GM12878 (cell line): ENCODE results near the gene FUT8. TPM values are rescaled to one million over a fixed set of nuclear protein-coding genes. Genes with fewer than 3 reads are reported as not detected.

Experiments used
- ATAC-seq: fragments of 200-7000 bp; cut with Tn5 transposase; 3 replicates; pipeline ENCODE4 v1.9.1; 2020; ENCODE audit warnings: mild to moderate bottlenecking, moderate library complexity
- BruUV-seq: library from RNA; stranded (reverse); fragments of 400-500 nt; replicated peaks from 2 replicates; lab custom pipeline; 2021; lab: Mats Ljungman, UMichigan
- CTCF ChIA-PET: fragments of 300-600 bp; sonication (Branson Sonifier 250); formaldehyde crosslinking; extraction: SDS; loops from one replicate; lab custom pipeline; 2021; ENCODE audit warnings: inconsistent platforms; lab: Yijun Ruan, JAX
- POLR2A ChIA-PET: fragments of 350-600 bp; formaldehyde crosslinking; extraction: SDS; loops from one replicate; lab custom pipeline; 2021; ENCODE audit warnings: inconsistent platforms; lab: Charles Lee
- RAD21 ChIA-PET: fragments of 300-600 bp; sonication (Branson Sonifier 250); formaldehyde crosslinking; loops from one replicate; lab custom pipeline; 2023; ENCODE audit warnings: antibody characterized with exemption; ENCODE audit not compliant: unreplicated experiment; lab: Charles Lee
- SMC1A ChIA-PET: fragments of 300-600 bp; sonication (Branson Sonifier 250); formaldehyde crosslinking; loops from one replicate; lab custom pipeline; 2023; ENCODE audit not compliant: unreplicated experiment, uncharacterized antibody; lab: Charles Lee
- DNase-seq: peaks from one replicate; pipeline ENCODE4 v3.0.0-alpha.2; 2011; ENCODE audit warnings: low read depth, low spot score
- FAIRE-seq: peaks from 3 replicates; lab custom pipeline; 2011; peaks lifted over from hg19 to GRCh38; lab: Jason Lieb, UNC
- H2AFZ ChIP-seq: 2 replicates; pipeline ENCODE4 v1.6.0; 2011; ENCODE audit warnings: low read depth, low read length, control low read depth; ENCODE audit not compliant: control insufficient read depth
- H3K27ac ChIP-seq: 2 replicates; pipeline ENCODE4 v1.5.1; 2011; ENCODE audit warnings: control low read depth; ENCODE audit not compliant: control insufficient read depth, insufficient read depth
- H3K27me3 ChIP-seq, 2 experiments: replicated peaks in 1 of 2; 2 replicates each; pipeline versions ENCODE4 v1.6.0 to v1.6.1; 2011; ENCODE audit warnings: low read length in 1 of 2; ENCODE audit not compliant: control insufficient read depth in 2 of 2, insufficient read depth in 2 of 2
- H3K36me3 ChIP-seq, 2 experiments: 2 replicates each; pipeline ENCODE4 v1.5.1; 2011; ENCODE audit warnings: low read length in 1 of 2; ENCODE audit not compliant: control insufficient read depth in 2 of 2, insufficient read depth in 2 of 2
- H3K4me1 ChIP-seq: 2 replicates; pipeline ENCODE4 v1.6.1; 2011; ENCODE audit warnings: mild to moderate bottlenecking, low read length, moderate library complexity, mixed read lengths; ENCODE audit not compliant: control insufficient read depth, insufficient read depth
- H3K4me2 ChIP-seq: 2 replicates; pipeline ENCODE4 v1.6.0; 2011; ENCODE audit warnings: control low read depth; ENCODE audit not compliant: control insufficient read depth, insufficient read depth
- H3K4me3 ChIP-seq: fragments of 200-600 bp; sonication (generic); 2 replicates; pipeline ENCODE4 v1.5.1; 2016
- H3K79me2 ChIP-seq: 2 replicates; pipeline ENCODE4 v1.6.0; 2011; ENCODE audit warnings: low read length; ENCODE audit not compliant: control insufficient read depth, insufficient read depth
- H3K9ac ChIP-seq: 2 replicates; pipeline ENCODE4 v1.8.0; 2011; ENCODE audit warnings: low read length, control low read depth, mixed read lengths; ENCODE audit not compliant: control insufficient read depth, insufficient read depth
- H3K9me3 ChIP-seq: replicated peaks from 3 replicates; pipeline ENCODE4 v1.5.1; 2011; ENCODE audit warnings: mild to moderate bottlenecking, low read length; ENCODE audit not compliant: control insufficient read depth, insufficient read depth
- H4K20me1 ChIP-seq: 2 replicates; pipeline ENCODE4 v1.6.0; 2011; ENCODE audit not compliant: control insufficient read depth, insufficient read depth
- CBFB ChIP-seq: IDR thresholded peaks from 2 replicates; pipeline ENCODE4 v1.6.1; 2016; ENCODE audit warnings: antibody characterized with exemption, low read depth
- EED ChIP-seq: sonication (generic); IDR thresholded peaks from 2 replicates; pipeline ENCODE4 v1.6.1; 2016; ENCODE audit warnings: antibody characterized with exemption, low read depth
- IRF4 ChIP-seq: IDR thresholded peaks from 2 replicates; pipeline ENCODE4 v1.6.1; 2011; ENCODE audit warnings: low read depth, low read length
- KAT2A ChIP-seq: conservative IDR thresholded peaks from 2 replicates; pipeline ENCODE4 v1.6.1; 2011; ENCODE audit warnings: low read depth, low read length; ENCODE audit not compliant: control insufficient read depth
- KDM1A ChIP-seq: fragments of 200-600 bp; sonication (generic); IDR thresholded peaks from 2 replicates; pipeline ENCODE4 v1.6.1; 2016; ENCODE audit warnings: borderline replicate concordance
- MTA3 ChIP-seq: IDR thresholded peaks from 2 replicates; pipeline ENCODE4 v1.6.1; 2012; ENCODE audit warnings: low read length, inconsistent platforms, borderline replicate concordance
- NFYA ChIP-seq: IDR thresholded peaks from 2 replicates; pipeline ENCODE4 v1.6.1; 2011; ENCODE audit warnings: low read depth, mild to moderate bottlenecking, low read length, improper control_type of control experiment, borderline replicate concordance
- NFYB ChIP-seq: IDR thresholded peaks from 2 replicates; pipeline ENCODE4 v1.6.1; 2011; ENCODE audit warnings: low read depth, mild to moderate bottlenecking, low read length, improper control_type of control experiment, moderate library complexity; ENCODE audit not compliant: insufficient read depth
- PAX5 ChIP-seq: IDR thresholded peaks from 2 replicates; pipeline ENCODE4 v1.6.1; 2011; ENCODE audit warnings: low read depth, low read length, borderline replicate concordance
- POLR2A ChIP-seq: IDR thresholded peaks from 2 replicates; pipeline ENCODE4 v1.6.1; 2011; ENCODE audit warnings: low read depth, mild to moderate bottlenecking, low read length
- RUNX3 ChIP-seq: IDR thresholded peaks from 2 replicates; pipeline ENCODE4 v1.6.1; 2012; ENCODE audit warnings: low read length, inconsistent platforms
- TCF12 ChIP-seq: IDR thresholded peaks from 2 replicates; pipeline ENCODE4 v1.6.1; 2011; ENCODE audit warnings: low read depth, mild to moderate bottlenecking, low read length
- TCF3 ChIP-seq: IDR thresholded peaks from 2 replicates; pipeline ENCODE4 v1.6.1; 2012; ENCODE audit warnings: low read depth, mild to moderate bottlenecking, low read length, borderline replicate concordance; ENCODE audit not compliant: insufficient read depth
- YY1 ChIP-seq: IDR thresholded peaks from 2 replicates; pipeline ENCODE4 v1.6.1; 2011; ENCODE audit warnings: low read depth, mild to moderate bottlenecking, low read length
- WGBS: methylation state at CpG from one replicate; pipeline ENCODE4 v1.1.6; 2016; ENCODE audit warnings: low lambda C conversion rate; ENCODE audit not compliant: insufficient replicate concordance, insufficient coverage; ENCODE audit errors: missing lambda C conversion rate; 5-methylcytosine and 5-hydroxymethylcytosine counted together
- in situ Hi-C: fragments of 300-500 bp; cut with MboI; formaldehyde crosslinking; loops from 9 replicates; pipeline ENCODE4 v1.14.3; 2018; ENCODE audit warnings: mixed read lengths
- intact Hi-C: fragments of 100-400 bp; cut with micrococcal nuclease; formaldehyde crosslinking; loops from one replicate; pipeline ENCODE4 v1.14.2; 2022; ENCODE audit not compliant: unreplicated experiment
- polyA plus RNA-seq, 11 experiments: library from polyadenylated mRNA; depleted of rRNA in 4 of 11; unstranded in 6 of 11; stranded (reverse) in 5 of 11; fragments of >200 nt; fragmentation: Nextera tagmentation in 4 of 11; fragmentation: Illumina TruSeq in 1 of 11; extraction: Ambion mirVana in 4 of 11; extraction: Trizol in 1 of 11; gene quantifications; 1 replicate in 1 of 11; 2 replicates in 10 of 11; pipeline versions ENCODE4 v1.2.1 to v1.2.3, GENCODE V29; 2011 to 2016; ENCODE audit warnings: inconsistent platforms in 2 of 11, missing spikeins in 2 of 11, low read depth in 1 of 11
- total RNA-seq, 4 experiments: library from RNA; depleted of rRNA in 3 of 4; stranded (reverse); fragments of >200 nt in 3 of 4; fragmentation: Illumina TruSeq in 1 of 4; extraction: Trizol in 1 of 4; gene quantifications; 2 replicates each; pipeline versions ENCODE4 v1.2.1 to v1.2.3, GENCODE V29; 2013 to 2021
- TF ChIP-seq, protein P1 (sequence below): fragments of 450-650 bp; conservative IDR thresholded peaks from 2 replicates; pipeline ENCODE4 v1.6.1; 2017; ENCODE audit warnings: mild to moderate bottlenecking, moderate library complexity
- TF ChIP-seq, protein P2 (sequence below): fragments of 450-650 bp; IDR thresholded peaks from 2 replicates; pipeline ENCODE4 v1.6.1; 2017; ENCODE audit warnings: borderline replicate concordance
- TF ChIP-seq, protein P3 (sequence below): fragments of 450-650 bp; IDR thresholded peaks from 2 replicates; pipeline ENCODE4 v1.6.1; 2016; ENCODE audit warnings: mild to moderate bottlenecking

The FUT8 gene
- total and polyA plus RNA-seq, 10 of the 15 experiments (the other 5 are each of a cell fraction or from before 2014, with no cell fraction given) = 21.3 to 106 (median 66.3) TPM

DNA sequence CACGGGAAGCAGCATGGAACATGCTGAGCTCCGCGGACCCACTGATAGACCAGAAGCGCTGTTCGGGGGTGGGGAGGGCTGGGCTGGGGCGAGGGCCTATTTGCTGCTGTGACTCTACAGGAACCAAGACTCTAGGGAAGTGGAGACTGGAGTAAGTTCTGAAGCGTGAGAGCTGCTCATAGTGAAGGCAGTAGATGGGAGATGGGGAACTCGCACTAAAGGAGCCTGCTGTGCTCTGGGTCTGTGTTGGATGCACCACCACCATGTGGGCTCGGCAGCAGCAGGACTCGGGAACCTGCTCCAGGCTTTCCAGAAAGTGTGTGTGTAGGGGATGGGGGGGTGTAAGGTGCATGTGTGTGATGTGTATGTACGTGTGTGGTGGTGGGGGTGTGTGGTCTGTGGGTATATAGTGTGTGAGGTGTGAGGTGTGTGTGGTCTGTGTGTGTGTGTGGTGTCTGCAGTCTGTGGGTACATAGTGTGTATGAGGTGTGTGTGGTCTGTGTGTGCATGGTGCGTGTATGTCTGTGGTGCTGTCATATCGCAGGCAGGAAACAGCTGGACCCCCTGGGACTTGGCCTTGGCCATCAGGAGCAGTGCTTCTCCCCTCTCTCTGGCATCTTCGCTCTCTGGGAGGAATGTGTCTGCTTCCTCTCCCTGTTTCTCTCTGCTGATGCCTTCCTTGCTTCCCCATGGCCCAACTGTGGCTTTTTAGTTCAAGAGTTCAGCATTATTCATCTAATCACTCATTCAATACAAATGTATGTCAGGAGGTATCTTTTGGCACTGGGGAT, 378.9 kb downstream of the FUT8 start:
- ChIA-PET CTCF (interaction anchor here (1.6 kb wide), 1 partner anchor 33 kb away, joined by 4 read pairs; no protein-coding TSS in a partner anchor), POLR2A (no interaction called here), RAD21 (no interaction called here), SMC1A (interaction anchor here (1.6 kb wide), 1 partner anchor 376 kb away, joined by 8 read pairs; no protein-coding TSS in a partner anchor)
- peak; percentile 37; the same call in 2 of the 3 replicates for ATAC-seq
- H3K79me2 ChIP-seq = no peaks in the 10 kb centered on the region
- peak; percentile 5 for DNase-seq
- H3K4me3 ChIP-seq = no peak overlapping the region
- H3K4me2 ChIP-seq = no peak overlapping the region
- in situ Hi-C loops (no loop called here), intact Hi-C loops (no loop called here)
- H2AFZ ChIP-seq = no peak overlapping the region
- no peaks in the 10 kb centered on the region; the same call in 2 of the 3 replicates for H3K9me3 ChIP-seq
- peak; percentile 96 for FAIRE-seq
- H4K20me1 ChIP-seq = no peaks in the 10 kb centered on the region
- BruUV-seq = no TSS peak
- H3K36me3 ChIP-seq = no peaks in the 10 kb centered on the region
- H3K27me3 ChIP-seq = no peaks in the 10 kb centered on the region
- H3K27ac ChIP-seq = no peak overlapping the region
- H3K4me1 ChIP-seq = no peaks in the 10 kb centered on the region
- 31% methylated on average over 14 of the region's 14 CpGs for WGBS
- H3K9ac ChIP-seq = no peak overlapping the region
- TF ChIP-seq MTA3 = no peak
- peak; percentile 64; the same call in 1 of the 2 replicates for TF ChIP-seq TCF3
- TF ChIP-seq PAX5 = peak; percentile 63; the same call in 1 of the 2 replicates
- TF ChIP-seq, protein P1, sequence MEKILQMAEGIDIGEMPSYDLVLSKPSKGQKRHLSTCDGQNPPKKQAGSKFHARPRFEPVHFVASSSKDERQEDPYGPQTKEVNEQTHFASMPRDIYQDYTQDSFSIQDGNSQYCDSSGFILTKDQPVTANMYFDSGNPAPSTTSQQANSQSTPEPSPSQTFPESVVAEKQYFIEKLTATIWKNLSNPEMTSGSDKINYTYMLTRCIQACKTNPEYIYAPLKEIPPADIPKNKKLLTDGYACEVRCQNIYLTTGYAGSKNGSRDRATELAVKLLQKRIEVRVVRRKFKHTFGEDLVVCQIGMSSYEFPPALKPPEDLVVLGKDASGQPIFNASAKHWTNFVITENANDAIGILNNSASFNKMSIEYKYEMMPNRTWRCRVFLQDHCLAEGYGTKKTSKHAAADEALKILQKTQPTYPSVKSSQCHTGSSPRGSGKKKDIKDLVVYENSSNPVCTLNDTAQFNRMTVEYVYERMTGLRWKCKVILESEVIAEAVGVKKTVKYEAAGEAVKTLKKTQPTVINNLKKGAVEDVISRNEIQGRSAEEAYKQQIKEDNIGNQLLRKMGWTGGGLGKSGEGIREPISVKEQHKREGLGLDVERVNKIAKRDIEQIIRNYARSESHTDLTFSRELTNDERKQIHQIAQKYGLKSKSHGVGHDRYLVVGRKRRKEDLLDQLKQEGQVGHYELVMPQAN = no peak
- no peak for TF ChIP-seq YY1
- no peak for TF ChIP-seq NFYB
- TF ChIP-seq KAT2A = no peak
- no peak for TF ChIP-seq NFYA
- TF ChIP-seq, protein P2, sequence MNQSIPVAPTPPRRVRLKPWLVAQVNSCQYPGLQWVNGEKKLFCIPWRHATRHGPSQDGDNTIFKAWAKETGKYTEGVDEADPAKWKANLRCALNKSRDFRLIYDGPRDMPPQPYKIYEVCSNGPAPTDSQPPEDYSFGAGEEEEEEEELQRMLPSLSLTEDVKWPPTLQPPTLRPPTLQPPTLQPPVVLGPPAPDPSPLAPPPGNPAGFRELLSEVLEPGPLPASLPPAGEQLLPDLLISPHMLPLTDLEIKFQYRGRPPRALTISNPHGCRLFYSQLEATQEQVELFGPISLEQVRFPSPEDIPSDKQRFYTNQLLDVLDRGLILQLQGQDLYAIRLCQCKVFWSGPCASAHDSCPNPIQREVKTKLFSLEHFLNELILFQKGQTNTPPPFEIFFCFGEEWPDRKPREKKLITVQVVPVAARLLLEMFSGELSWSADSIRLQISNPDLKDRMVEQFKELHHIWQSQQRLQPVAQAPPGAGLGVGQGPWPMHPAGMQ = no peak
- TF ChIP-seq KDM1A = no peak
- TF ChIP-seq IRF4 = no peak
- TF ChIP-seq, protein P3, sequence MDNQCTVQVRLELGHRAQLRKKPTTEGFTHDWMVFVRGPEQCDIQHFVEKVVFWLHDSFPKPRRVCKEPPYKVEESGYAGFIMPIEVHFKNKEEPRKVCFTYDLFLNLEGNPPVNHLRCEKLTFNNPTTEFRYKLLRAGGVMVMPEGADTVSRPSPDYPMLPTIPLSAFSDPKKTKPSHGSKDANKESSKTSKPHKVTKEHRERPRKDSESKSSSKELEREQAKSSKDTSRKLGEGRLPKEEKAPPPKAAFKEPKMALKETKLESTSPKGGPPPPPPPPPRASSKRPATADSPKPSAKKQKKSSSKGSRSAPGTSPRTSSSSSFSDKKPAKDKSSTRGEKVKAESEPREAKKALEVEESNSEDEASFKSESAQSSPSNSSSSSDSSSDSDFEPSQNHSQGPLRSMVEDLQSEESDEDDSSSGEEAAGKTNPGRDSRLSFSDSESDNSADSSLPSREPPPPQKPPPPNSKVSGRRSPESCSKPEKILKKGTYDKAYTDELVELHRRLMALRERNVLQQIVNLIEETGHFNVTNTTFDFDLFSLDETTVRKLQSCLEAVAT = no peak
- peak; percentile 16; the same call in 1 of the 2 replicates for TF ChIP-seq EED
- TF ChIP-seq TCF12 = peak; percentile 32; the same call in 1 of the 2 replicates
- TF ChIP-seq POLR2A = no peak
- peak; percentile 25; the same call in 1 of the 2 replicates for TF ChIP-seq CBFB
- peak; percentile 72 for TF ChIP-seq RUNX3
